Esophagus squamous epithelium (tissue), 5 donors: ENCODE results near the gene PCDHGA1. TPM values are rescaled to one million over a fixed set of nuclear protein-coding genes. Genes with fewer than 3 reads are reported as not detected.
A peak's percentile ranks its signal among the peaks of the same experiment; 100 is the strongest.

Experiments used
- DNase-seq: peaks from one replicate; lab custom pipeline; 2025; lab: John Stamatoyannopoulos, UW
- H3K27ac ChIP-seq, 4 donors: fragments of 200-600 bp; sonication (generic); one replicate each; pipeline ENCODE4 v1.5.1; 2016 to 2019; ENCODE audit warnings: mild to moderate bottlenecking in 1 of 4
- H3K27me3 ChIP-seq, 4 donors: fragments of 200-600 bp; sonication (generic); 1 replicate in 3 of 4; 2 replicates in 1 of 4; pipeline versions ENCODE4 v1.5.1 to v1.6.0; 2017 to 2021; ENCODE audit warnings: antibody characterized with exemption in 1 of 4
- H3K36me3 ChIP-seq, 3 donors: fragments of 200-600 bp; sonication (generic); one replicate each; pipeline ENCODE4 v1.5.1; 2016 to 2019
- H3K4me1 ChIP-seq, 3 donors: fragments of 200-600 bp; sonication (generic); one replicate each; pipeline ENCODE4 v1.5.1; 2017 to 2019
- H3K4me3 ChIP-seq, 4 donors: fragments of 200-600 bp; sonication (generic); 1 replicate in 3 of 4; 2 replicates in 1 of 4; pipeline ENCODE4 v1.5.1; 2016 to 2019; ENCODE audit warnings: mild to moderate bottlenecking in 2 of 4, moderate library complexity in 1 of 4
- H3K9me3 ChIP-seq, 3 donors: fragments of 200-600 bp; sonication (generic); one replicate each; pipeline ENCODE4 v1.5.1; 2016 to 2019
- POLR2A ChIP-seq, 4 donors: fragments of 450-650 bp; IDR thresholded peaks; one replicate each; pipeline ENCODE4 v1.6.1; 2017; ENCODE audit warnings: antibody characterized with exemption in 4 of 4, mild to moderate bottlenecking in 4 of 4, moderate library complexity in 3 of 4
- WGBS, 2 donors: methylation state at CpG; one replicate each; pipeline ENCODE4 v1.1.5; 2018; 5-methylcytosine and 5-hydroxymethylcytosine counted together
- intact Hi-C: fragments of 100-400 bp; cut with DNase I; formaldehyde crosslinking; loops from one replicate; pipeline ENCODE4 v1.15.0; 2022
- total RNA-seq, 4 donors: library from RNA; depleted of rRNA; stranded (reverse); fragments of >200 nt; gene quantifications; one replicate each; pipeline ENCODE4 v1.1.0, GENCODE V29; 2016
- TF ChIP-seq, protein P1 (sequence below), 6 experiments: fragments of 450-650 bp in 4 of 6; fragments of 200-600 bp in 2 of 6; sonication (generic) in 2 of 6; IDR thresholded peaks; one replicate each; pipeline ENCODE4 v1.5.1; 2016 to 2019; ENCODE audit warnings: antibody characterized with exemption in 6 of 6, mild to moderate bottlenecking in 4 of 6, moderate library complexity in 4 of 6
- donor health status: DM: yes; HTN: yes; CAD: no.

The PCDHGA1 gene
- total RNA-seq, 4 donors from 2014 or later = 0.19 to 0.66 (median 0.34) TPM

DNA sequence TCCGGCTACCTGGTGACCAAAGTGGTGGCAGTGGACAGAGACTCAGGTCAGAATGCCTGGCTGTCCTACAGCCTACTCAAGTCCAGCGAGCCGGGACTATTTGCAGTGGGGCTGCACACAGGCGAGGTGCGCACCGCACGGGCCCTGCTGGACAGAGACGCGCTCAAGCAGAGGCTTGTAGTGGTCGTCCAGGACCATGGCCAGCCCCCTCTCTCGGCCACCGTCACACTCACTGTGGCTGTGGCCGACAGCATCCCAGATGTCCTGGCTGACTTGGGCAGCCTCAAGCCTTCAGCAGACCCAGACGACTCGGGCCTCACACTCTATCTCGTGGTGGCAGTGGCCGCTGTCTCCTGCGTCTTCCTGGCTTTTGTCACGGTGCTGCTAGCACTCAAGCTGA, 26.6 kb downstream of the PCDHGA1 start:
- H3K27ac ChIP-seq = no peak overlapping the region
- no peak for DNase-seq
- intact Hi-C loops = no loop called here
- WGBS, 2 donors = 65% methylated on average over 12 of the region's 19 CpGs; no CpG with 5 or more reads in 1 of the 2 donors
- H3K9me3 ChIP-seq = peaks cover 5 to 98% (median 76%) of the 10 kb centered on the region in 3 donors
- no peaks in the 10 kb centered on the region for H3K4me1 ChIP-seq
- peak overlapping the region in 1 of 4 donors; percentile 16 for H3K4me3 ChIP-seq
- no peaks in the 10 kb centered on the region for H3K36me3 ChIP-seq
- TF ChIP-seq, protein P1, sequence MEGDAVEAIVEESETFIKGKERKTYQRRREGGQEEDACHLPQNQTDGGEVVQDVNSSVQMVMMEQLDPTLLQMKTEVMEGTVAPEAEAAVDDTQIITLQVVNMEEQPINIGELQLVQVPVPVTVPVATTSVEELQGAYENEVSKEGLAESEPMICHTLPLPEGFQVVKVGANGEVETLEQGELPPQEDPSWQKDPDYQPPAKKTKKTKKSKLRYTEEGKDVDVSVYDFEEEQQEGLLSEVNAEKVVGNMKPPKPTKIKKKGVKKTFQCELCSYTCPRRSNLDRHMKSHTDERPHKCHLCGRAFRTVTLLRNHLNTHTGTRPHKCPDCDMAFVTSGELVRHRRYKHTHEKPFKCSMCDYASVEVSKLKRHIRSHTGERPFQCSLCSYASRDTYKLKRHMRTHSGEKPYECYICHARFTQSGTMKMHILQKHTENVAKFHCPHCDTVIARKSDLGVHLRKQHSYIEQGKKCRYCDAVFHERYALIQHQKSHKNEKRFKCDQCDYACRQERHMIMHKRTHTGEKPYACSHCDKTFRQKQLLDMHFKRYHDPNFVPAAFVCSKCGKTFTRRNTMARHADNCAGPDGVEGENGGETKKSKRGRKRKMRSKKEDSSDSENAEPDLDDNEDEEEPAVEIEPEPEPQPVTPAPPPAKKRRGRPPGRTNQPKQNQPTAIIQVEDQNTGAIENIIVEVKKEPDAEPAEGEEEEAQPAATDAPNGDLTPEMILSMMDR (IDR thresholded peaks at IDR 0.05) = no peak
- TF ChIP-seq POLR2A (IDR thresholded peaks at IDR 0.05) = no peak
- peaks cover 0 to 43% (median 0%) of the 10 kb centered on the region in 4 donors for H3K27me3 ChIP-seq

- peaks cover 0 to 62% (median 0%) of the 10 kb centered on the region in 4 donors for H3K27me3 ChIP-seq
- WGBS, 2 donors = 28 to 29% methylated on average over 20 to 21 of the region's 24 CpGs
- H3K27ac ChIP-seq = no peak within 1 kb of the TSS
- DNase-seq = no peak
- intact Hi-C loops = no loop called here
- TF ChIP-seq, protein P1 (IDR thresholded peaks at IDR 0.05) = peak in 1 of 6 experiments; percentile 19
- TF ChIP-seq POLR2A (IDR thresholded peaks at IDR 0.05) = no peak
- no peaks in the 10 kb centered on the region for H3K4me1 ChIP-seq
- no peaks in the 10 kb centered on the region for H3K36me3 ChIP-seq
- H3K9me3 ChIP-seq = peaks cover 5 to 100% (median 82%) of the 10 kb centered on the region in 3 donors
- H3K4me3 ChIP-seq = peak within 1 kb of the TSS in 3 of 4 donors; percentile 23 to 52 (median 31)
Observed at GRCh38 chr5:141359790-141360426, 29.6 kb downstream of the PCDHGA1 start, which contains the start of gene PCDHGB2. TSS of gene PCDHGB2 (plus strand) at chr5:141359994. CDS start at chr5:141360136, 142 bp downstream.

DNA sequence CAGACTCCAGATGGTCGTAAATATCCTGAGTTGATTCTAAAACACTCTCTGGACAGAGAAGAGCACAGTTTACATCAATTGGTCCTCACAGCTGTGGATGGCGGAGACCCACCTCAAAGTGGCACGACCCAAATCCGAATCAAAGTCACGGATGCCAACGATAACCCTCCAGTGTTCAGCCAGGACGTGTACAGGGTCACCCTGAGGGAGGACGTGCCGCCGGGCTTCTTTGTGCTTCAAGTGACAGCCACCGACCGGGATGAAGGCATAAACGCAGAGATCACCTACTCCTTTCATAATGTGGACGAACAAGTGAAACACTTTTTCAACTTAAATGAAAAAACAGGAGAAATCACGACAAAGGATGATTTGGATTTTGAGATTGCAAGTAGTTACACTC, 30.4 kb downstream of the PCDHGA1 start:
- peak overlapping the region in 1 of 4 donors; percentile 52 for H3K4me3 ChIP-seq
- WGBS, 2 donors = 55 to 61% methylated on average over 15 of the region's 15 CpGs
- TF ChIP-seq POLR2A (IDR thresholded peaks at IDR 0.05) = no peak
- TF ChIP-seq, protein P1 (IDR thresholded peaks at IDR 0.05) = no peak

GRCh38 chr5:141362719-141363118, 32.4 kb downstream of the PCDHGA1 start:
- TF ChIP-seq POLR2A (IDR thresholded peaks at IDR 0.05) = no peak
- TF ChIP-seq, protein P1 (IDR thresholded peaks at IDR 0.05) = no peak
- DNase-seq = no peak
- H3K4me3 ChIP-seq = no peak overlapping the region
- H3K4me1 ChIP-seq = no peaks in the 10 kb centered on the region
- H3K9me3 ChIP-seq = peaks cover 5 to 100% (median 83%) of the 10 kb centered on the region in 3 donors
- intact Hi-C loops = no loop called here
- H3K27me3 ChIP-seq = peaks cover 0 to 75% (median 0%) of the 10 kb centered on the region in 4 donors
- H3K27ac ChIP-seq = no peak overlapping the region
- no peaks in the 10 kb centered on the region for H3K36me3 ChIP-seq

More for the DNA sequence above, 30.4 kb downstream of the PCDHGA1 start:
- intact Hi-C loops = no loop called here
- Histone ChIP-seq H3K9me3 (peaks cover 5 to 100% (median 82%) of the 10 kb centered on the region in 3 donors), H3K4me1 (no peaks in the 10 kb centered on the region), H3K36me3 (no peaks in the 10 kb centered on the region), H3K27ac (no peak overlapping the region), H3K27me3 (peaks cover 0 to 66% (median 0%) of the 10 kb centered on the region in 4 donors)
- DNase-seq = no peak

GRCh38 chr5:141363952-141364660, 33.8 kb downstream of the PCDHGA1 start, which contains the start of gene PCDHGA5:
TSS of gene PCDHGA5 (plus strand) at chr5:141364162. CDS start at chr5:141364331, 169 bp downstream.
- Histone ChIP-seq H3K27me3 (peaks cover 0 to 78% (median 0%) of the 10 kb centered on the region in 4 donors), H3K36me3 (no peaks in the 10 kb centered on the region), H3K9me3 (peaks cover 5 to 99% (median 80%) of the 10 kb centered on the region in 3 donors), H3K27ac (no peak within 1 kb of the TSS), H3K4me1 (no peaks in the 10 kb centered on the region), H3K4me3 (peak within 1 kb of the TSS in 2 of 4 donors; percentile 0 to 24)
- intact Hi-C loops = no loop called here
- TF ChIP-seq POLR2A (IDR thresholded peaks at IDR 0.05) = no peak
- TF ChIP-seq, protein P1 (IDR thresholded peaks at IDR 0.05) = no peak
- no peak for DNase-seq
- 26 to 27% methylated on average over 21 to 22 of the region's 34 CpGs for WGBS, 2 donors
